Cardiac fibroblast (primary cell): ENCODE results near the gene RPL41.

Experiments used
- DNase-seq, 2 donors: peaks; one replicate each; pipeline versions ENCODE4 v3.0.0 to v3.0.0-alpha.2; 2010; ENCODE audit warnings: low read depth in 2 of 2
- H3K4me3 ChIP-seq, 2 donors: replicated peaks in 1 of 2; 1 replicate in 1 of 2; 2 replicates in 1 of 2; pipeline ENCODE4 v1.5.1; 2011; ENCODE audit warnings: low read depth in 2 of 2, low read length in 2 of 2, mild to moderate bottlenecking in 2 of 2, moderate library complexity in 1 of 2
- CTCF ChIP-seq: IDR thresholded peaks from one replicate; pipeline ENCODE4 v1.5.1; 2011; ENCODE audit warnings: low read depth, mild to moderate bottlenecking, low read length, inconsistent platforms

The RPL41 gene

GRCh38 chr12:56127485-56127887 is 11.1 kb downstream of the RPL41 start:
- H3K4me3 ChIP-seq, result peak overlapping the region; percentile 11 to 88
- TF ChIP-seq CTCF, result no peak
- no peak for DNase-seq

- TF ChIP-seq CTCF, result no peak
- peak within 1 kb of the TSS; percentile 88 to 98 for H3K4me3 ChIP-seq
- DNase-seq, result peak; percentile 100
Observed at GRCh38 chr12:56127888-56128669, 11.6 kb downstream of the RPL41 start, which contains the start of gene ESYT1. ESYT1 (plus strand) TSS chr12:56128267; CDS start chr12:56128320, 53 bp downstream.

GRCh38 chr12:56128670-56129205 is 12.3 kb downstream of the RPL41 start:
- DNase-seq, result peak; percentile 20 to 37
- no peak for TF ChIP-seq CTCF
- peak overlapping the region; percentile 88 to 98 for H3K4me3 ChIP-seq

GRCh38 chr12:56129206-56129941 is 12.9 kb downstream of the RPL41 start:
- no peak for TF ChIP-seq CTCF
- peak; percentile 38 to 62 for DNase-seq
- peak overlapping the region; percentile 88 to 98 for H3K4me3 ChIP-seq

- no peak for TF ChIP-seq CTCF
- H3K4me3 ChIP-seq, result peak overlapping the region in 1 of 2 donors; percentile 88
Observed at GRCh38 chr12:56129942-56130495, 13.6 kb downstream of the RPL41 start.

GRCh38 chr12:56130876-56131275 is 14.4 kb downstream of the RPL41 start:
- DNase-seq, result no peak
- no peak overlapping the region for H3K4me3 ChIP-seq
- no peak for TF ChIP-seq CTCF

More at GRCh38 chr12:56129942-56130495, 13.6 kb downstream of the RPL41 start:
- no peak for DNase-seq
